HG03521 (cell line): ENCODE measurements around the gene PCSK5.

Experiments used
- ATAC-seq: cut with Tn5 transposase; IDR thresholded peaks from one replicate; pipeline ENCODE4 v1.9.1; 2021; ENCODE audit warnings: mild to moderate bottlenecking, moderate library complexity; ENCODE audit not compliant: unreplicated experiment

Gene PCSK5

GRCh38 chr9:76373784-76374474 lies 483.5 kb downstream of the PCSK5 start:
- ATAC-seq: no peak

GRCh38 chr9:76374783-76375559 lies 484.5 kb downstream of the PCSK5 start:
- no peak for ATAC-seq

- no peak for ATAC-seq
Measured at GRCh38 chr9:76377791-76378190, 487.3 kb downstream of the PCSK5 start.

GRCh38 chr9:76378367-76379073 lies 488.0 kb downstream of the PCSK5 start:
- no peak for ATAC-seq

GRCh38 chr9:76379494-76379893 lies 489.0 kb downstream of the PCSK5 start:
- ATAC-seq: no peak

- ATAC-seq: no peak
Measured at GRCh38 chr9:76390656-76391055, 500.2 kb downstream of the PCSK5 start.

- peak; percentile 71 for ATAC-seq
Measured at GRCh38 chr9:76394195-76394959, 503.9 kb downstream of the PCSK5 start, which contains the start of gene RFK. Gene RFK (minus strand): TSS chr9:76394426. CDS start chr9:76394171, 255 bp downstream.

GRCh38 chr9:76394960-76395252 lies 504.4 kb downstream of the PCSK5 start:
- peak; percentile 51 for ATAC-seq

- ATAC-seq: no peak
Measured at GRCh38 chr9:76395381-76395780, 504.9 kb downstream of the PCSK5 start.

- ATAC-seq: no peak
Measured at GRCh38 chr9:76396144-76396543, 505.7 kb downstream of the PCSK5 start.

GRCh38 chr9:76396597-76396996 lies 506.1 kb downstream of the PCSK5 start:
- ATAC-seq: no peak

- ATAC-seq: no peak
Measured at GRCh38 chr9:76399856-76400255, 509.4 kb downstream of the PCSK5 start.

- no peak for ATAC-seq
Measured at GRCh38 chr9:76400534-76401096, 510.1 kb downstream of the PCSK5 start.

- no peak for ATAC-seq
Measured at GRCh38 chr9:76401176-76401575, 510.7 kb downstream of the PCSK5 start.

GRCh38 chr9:76401580-76402354 lies 511.3 kb downstream of the PCSK5 start:
- ATAC-seq: no peak

- peak; percentile 83 for ATAC-seq
Measured at GRCh38 chr9:76403352-76403751, 512.9 kb downstream of the PCSK5 start.

- ATAC-seq: no peak
Measured at GRCh38 chr9:76404401-76404800, 513.9 kb downstream of the PCSK5 start.

- ATAC-seq: no peak
Measured at GRCh38 chr9:76405340-76405739, 514.9 kb downstream of the PCSK5 start.

GRCh38 chr9:76405868-76406267 lies 515.4 kb downstream of the PCSK5 start:
- no peak for ATAC-seq
